Gastroesophageal sphincter (tissue), 4 donors: ENCODE data around the gene ATP12A. TPM values are rescaled to one million over a fixed set of nuclear protein-coding genes. Genes with fewer than 3 reads are reported as not detected.

Experiments
- ATAC-seq: fragments of 150-250 bp; one replicate; pipeline ENCODE4 v1.9.1; 2016; ENCODE audit warnings: mild to moderate bottlenecking, moderate library complexity
- H3K27ac ChIP-seq, 4 donors: fragments of 200-600 bp; sonication (generic) in 3 of 4; 1 replicate in 3 of 4; 2 replicates in 1 of 4; pipeline ENCODE4 v1.5.1; 2016 to 2019
- H3K27me3 ChIP-seq: fragments of 200-600 bp; sonication (generic); one replicate; pipeline ENCODE4 v1.5.1; 2019
- H3K36me3 ChIP-seq, 2 donors: fragments of 200-600 bp; sonication (generic); one replicate each; pipeline ENCODE4 v1.5.1; 2019; ENCODE audit warnings: control low read depth in 1 of 2
- H3K4me1 ChIP-seq, 3 donors: fragments of 200-600 bp; sonication (generic); 1 replicate in 2 of 3; 2 replicates in 1 of 3; pipeline ENCODE4 v1.5.1; 2016 to 2019; ENCODE audit warnings: control low read depth in 2 of 3
- H3K4me3 ChIP-seq, 2 donors: fragments of 200-600 bp; sonication (generic); one replicate each; pipeline ENCODE4 v1.5.1; 2019; ENCODE audit warnings: mild to moderate bottlenecking in 1 of 2, moderate library complexity in 1 of 2
- H3K9me3 ChIP-seq, 3 donors: fragments of 200-600 bp; sonication (generic); one replicate each; pipeline ENCODE4 v1.5.1; 2017 to 2019; ENCODE audit warnings: control low read depth in 2 of 3
- CTCF ChIP-seq, 4 experiments: fragments of 200-600 bp in 2 of 4; fragments of 450-650 bp in 2 of 4; sonication (generic) in 1 of 4; IDR thresholded peaks; one replicate each; pipeline ENCODE4 v1.5.1; 2017 to 2019; ENCODE audit warnings: antibody characterized with exemption in 4 of 4, mild to moderate bottlenecking in 2 of 4, moderate library complexity in 2 of 4
- EP300 ChIP-seq: sonication (generic); formaldehyde crosslinking; IDR thresholded peaks from one replicate; pipeline ENCODE4 v1.6.1; 2017; ENCODE audit warnings: antibody characterized with exemption, mild to moderate bottlenecking
- POLR2A ChIP-seq, 2 donors: fragments of 450-650 bp; IDR thresholded peaks; one replicate each; pipeline ENCODE4 v1.6.1; 2017; ENCODE audit warnings: antibody characterized with exemption in 2 of 2, mild to moderate bottlenecking in 2 of 2, moderate library complexity in 1 of 2
- POLR2AphosphoS5 ChIP-seq: sonication (generic); formaldehyde crosslinking; IDR thresholded peaks from one replicate; pipeline ENCODE4 v1.6.1; 2017; ENCODE audit warnings: antibody characterized with exemption
- WGBS, 2 donors: methylation state at CpG; one replicate each; pipeline ENCODE4 v1.1.5; 2018; ENCODE audit warnings: low coverage in 1 of 2; 5-methylcytosine and 5-hydroxymethylcytosine counted together
- total RNA-seq, 4 donors: library from RNA; depleted of rRNA; stranded (reverse); fragments of >200 nt; gene quantifications; one replicate each; pipeline ENCODE4 v1.1.0, GENCODE V29; 2016

ATP12A gene
- total RNA-seq, 4 donors from 2014 or later: 0.22 TPM; not detected in 3

- no peaks in the 10 kb centered on the region for H3K36me3 ChIP-seq
- no peak for TF ChIP-seq EP300
- peaks cover 44% of the 10 kb centered on the region for H3K27me3 ChIP-seq
- H3K9me3 ChIP-seq: no peaks in the 10 kb centered on the region
- peaks cover 0 to 18% (median 7%) of the 10 kb centered on the region in 3 donors for H3K4me1 ChIP-seq
- 30% methylated on average over 2 of the region's 6 CpGs; no CpG with 5 or more reads in 1 of the 2 donors for WGBS, 2 donors
- no peak for ATAC-seq
- no peak overlapping the region for H3K27ac ChIP-seq
- H3K4me3 ChIP-seq: no peak overlapping the region
These were observed 62.1 kb downstream of the ATP12A start for GRCh38 chr13:24742294-24742693.

GRCh38 chr13:24742977-24743376, 62.8 kb downstream of the ATP12A start:
- ATAC-seq: no peak
- no peaks in the 10 kb centered on the region for H3K9me3 ChIP-seq
- no peaks in the 10 kb centered on the region for H3K36me3 ChIP-seq
- no peak overlapping the region for H3K4me3 ChIP-seq
- peaks cover 0 to 24% (median 8%) of the 10 kb centered on the region in 3 donors for H3K4me1 ChIP-seq
- TF ChIP-seq EP300: no peak
- TF ChIP-seq CTCF (IDR thresholded peaks at IDR 0.05): no peak
- no peak for TF ChIP-seq POLR2A (IDR thresholded peaks at IDR 0.05)
- no peak for TF ChIP-seq POLR2AphosphoS5
- WGBS, 2 donors: no CpG with 5 or more reads among the region's 4 CpGs
- peaks cover 51% of the 10 kb centered on the region for H3K27me3 ChIP-seq
- no peak overlapping the region for H3K27ac ChIP-seq

GRCh38 chr13:24744247-24744646, 64.0 kb downstream of the ATP12A start:
- WGBS, 2 donors: 100% methylated on average over 1 of the region's 6 CpGs; no CpG with 5 or more reads in 1 of the 2 donors
- TF ChIP-seq EP300: no peak
- no peak for TF ChIP-seq POLR2A (IDR thresholded peaks at IDR 0.05)
- TF ChIP-seq POLR2AphosphoS5: no peak
- no peaks in the 10 kb centered on the region for H3K9me3 ChIP-seq
- peaks cover 0 to 24% (median 8%) of the 10 kb centered on the region in 3 donors for H3K4me1 ChIP-seq
- no peak for ATAC-seq
- H3K27ac ChIP-seq: no peak overlapping the region
- no peak overlapping the region for H3K4me3 ChIP-seq
- H3K27me3 ChIP-seq: peaks cover 58% of the 10 kb centered on the region
- H3K36me3 ChIP-seq: no peaks in the 10 kb centered on the region

- peaks cover 0 to 24% (median 8%) of the 10 kb centered on the region in 3 donors for H3K4me1 ChIP-seq
- peaks cover 62% of the 10 kb centered on the region for H3K27me3 ChIP-seq
- WGBS, 2 donors: 48% methylated on average over 3 of the region's 24 CpGs; no CpG with 5 or more reads in 1 of the 2 donors
- H3K9me3 ChIP-seq: no peaks in the 10 kb centered on the region
- H3K4me3 ChIP-seq: no peak overlapping the region
- TF ChIP-seq CTCF (IDR thresholded peaks at IDR 0.05): no peak
- TF ChIP-seq POLR2A (IDR thresholded peaks at IDR 0.05): no peak
- TF ChIP-seq POLR2AphosphoS5: no peak
- TF ChIP-seq EP300: no peak
- ATAC-seq: no peak
- H3K27ac ChIP-seq: no peak overlapping the region
- no peaks in the 10 kb centered on the region for H3K36me3 ChIP-seq
These were observed 65.3 kb downstream of the ATP12A start for GRCh38 chr13:24745516-24745860.

- 2% methylated on average over 10 of the region's 70 CpGs; no CpG with 5 or more reads in 1 of the 2 donors for WGBS, 2 donors
- H3K4me1 ChIP-seq: peaks cover 0 to 24% (median 8%) of the 10 kb centered on the region in 3 donors
- H3K27ac ChIP-seq: no peak overlapping the region
- no peaks in the 10 kb centered on the region for H3K36me3 ChIP-seq
- H3K4me3 ChIP-seq: peak overlapping the region in 1 of 2 donors; percentile 34
- ATAC-seq: no peak
- TF ChIP-seq CTCF (IDR thresholded peaks at IDR 0.05) (no peak), POLR2A (IDR thresholded peaks at IDR 0.05) (no peak), EP300 (no peak)
- H3K27me3 ChIP-seq: peaks cover 62% of the 10 kb centered on the region
- H3K9me3 ChIP-seq: no peaks in the 10 kb centered on the region
These were observed 65.8 kb downstream of the ATP12A start for GRCh38 chr13:24745861-24746617.

- H3K4me3 ChIP-seq: peak overlapping the region in 1 of 2 donors; percentile 34
- WGBS, 2 donors: no CpG with 5 or more reads among the region's 56 CpGs
These were observed 66.5 kb downstream of the ATP12A start for GRCh38 chr13:24746618-24747247.

More at GRCh38 chr13:24746618-24747247, 66.5 kb downstream of the ATP12A start:
- Histone ChIP-seq H3K36me3 (no peaks in the 10 kb centered on the region), H3K9me3 (no peaks in the 10 kb centered on the region), H3K27me3 (peaks cover 62% of the 10 kb centered on the region), H3K27ac (no peak overlapping the region), H3K4me1 (peaks cover 0 to 24% (median 8%) of the 10 kb centered on the region in 3 donors)
- no peak for ATAC-seq
- no peak for TF ChIP-seq POLR2AphosphoS5
- TF ChIP-seq CTCF (IDR thresholded peaks at IDR 0.05): no peak
- TF ChIP-seq EP300: no peak
- TF ChIP-seq POLR2A (IDR thresholded peaks at IDR 0.05): no peak
